ENCODE results near the gene CLIC4. TPM values are rescaled to one million over a fixed set of nuclear protein-coding genes. Genes with fewer than 3 reads are reported as not detected.
A peak's percentile ranks its signal among the peaks of the same experiment; 100 is the strongest.

The CLIC4 gene
- total and polyA plus RNA-seq, 10 of the 15 experiments (the other 5 are each of a cell fraction or from before 2014, with no cell fraction given): 20.4 to 107 (median 69.6) TPM

DNA sequence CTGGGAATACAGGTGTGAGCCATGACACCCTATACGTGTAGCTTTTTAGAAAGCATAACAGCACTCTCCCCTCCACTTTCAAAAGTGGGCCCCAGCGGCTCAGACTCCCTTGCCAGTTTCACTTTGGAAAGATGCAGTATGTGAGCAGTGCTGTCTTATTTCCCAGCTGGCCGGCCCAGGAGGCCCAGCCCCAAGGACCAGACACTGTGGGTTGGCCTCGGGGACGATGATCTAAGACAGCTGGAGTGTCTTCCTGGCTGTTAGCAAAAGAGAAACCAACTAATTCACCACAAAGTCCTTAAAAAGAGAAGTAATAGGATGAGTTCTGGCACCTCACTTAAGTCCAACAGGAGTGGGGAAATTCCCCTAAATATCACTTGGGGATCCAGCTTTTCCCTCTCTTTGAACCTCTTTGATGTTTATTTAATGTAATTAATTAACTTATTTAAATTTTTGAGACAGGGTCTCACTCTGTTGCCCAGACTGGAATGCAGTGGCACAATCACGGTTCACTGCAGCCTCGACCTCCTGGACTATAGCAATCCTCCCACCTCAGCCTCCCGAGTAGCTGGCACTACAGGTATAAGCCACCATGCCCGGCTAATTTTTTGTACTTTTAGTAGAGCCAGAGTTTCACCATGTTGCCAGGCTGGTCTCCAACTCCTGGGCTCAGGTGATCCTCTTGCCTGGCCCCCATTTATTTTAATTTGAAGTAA lies 17.6 kb upstream of the CLIC4 start (continued):
- TF ChIP-seq, protein P1, sequence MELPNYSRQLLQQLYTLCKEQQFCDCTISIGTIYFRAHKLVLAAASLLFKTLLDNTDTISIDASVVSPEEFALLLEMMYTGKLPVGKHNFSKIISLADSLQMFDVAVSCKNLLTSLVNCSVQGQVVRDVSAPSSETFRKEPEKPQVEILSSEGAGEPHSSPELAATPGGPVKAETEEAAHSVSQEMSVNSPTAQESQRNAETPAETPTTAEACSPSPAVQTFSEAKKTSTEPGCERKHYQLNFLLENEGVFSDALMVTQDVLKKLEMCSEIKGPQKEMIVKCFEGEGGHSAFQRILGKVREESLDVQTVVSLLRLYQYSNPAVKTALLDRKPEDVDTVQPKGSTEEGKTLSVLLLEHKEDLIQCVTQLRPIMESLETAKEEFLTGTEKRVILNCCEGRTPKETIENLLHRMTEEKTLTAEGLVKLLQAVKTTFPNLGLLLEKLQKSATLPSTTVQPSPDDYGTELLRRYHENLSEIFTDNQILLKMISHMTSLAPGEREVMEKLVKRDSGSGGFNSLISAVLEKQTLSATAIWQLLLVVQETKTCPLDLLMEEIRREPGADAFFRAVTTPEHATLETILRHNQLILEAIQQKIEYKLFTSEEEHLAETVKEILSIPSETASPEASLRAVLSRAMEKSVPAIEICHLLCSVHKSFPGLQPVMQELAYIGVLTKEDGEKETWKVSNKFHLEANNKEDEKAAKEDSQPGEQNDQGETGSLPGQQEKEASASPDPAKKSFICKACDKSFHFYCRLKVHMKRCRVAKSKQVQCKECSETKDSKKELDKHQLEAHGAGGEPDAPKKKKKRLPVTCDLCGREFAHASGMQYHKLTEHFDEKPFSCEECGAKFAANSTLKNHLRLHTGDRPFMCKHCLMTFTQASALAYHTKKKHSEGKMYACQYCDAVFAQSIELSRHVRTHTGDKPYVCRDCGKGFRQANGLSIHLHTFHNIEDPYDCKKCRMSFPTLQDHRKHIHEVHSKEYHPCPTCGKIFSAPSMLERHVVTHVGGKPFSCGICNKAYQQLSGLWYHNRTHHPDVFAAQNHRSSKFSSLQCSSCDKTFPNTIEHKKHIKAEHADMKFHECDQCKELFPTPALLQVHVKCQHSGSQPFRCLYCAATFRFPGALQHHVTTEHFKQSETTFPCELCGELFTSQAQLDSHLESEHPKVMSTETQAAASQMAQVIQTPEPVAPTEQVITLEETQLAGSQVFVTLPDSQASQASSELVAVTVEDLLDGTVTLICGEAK (IDR thresholded peaks at IDR 0.05; ENCODE audit: borderline replicate concordance): no peak
- TF ChIP-seq SIX5 (IDR thresholded peaks at IDR 0.05; ENCODE audit: low read depth, low read length, severe bottlenecking): no peak
- 0 out of 2 replicates have a peak, but pooled peaks have one; percentile 29 for TF ChIP-seq MEF2A (IDR thresholded peaks at IDR 0.05; ENCODE audit: insufficient read depth, low read depth, low read length)
- TF ChIP-seq, protein P2, sequence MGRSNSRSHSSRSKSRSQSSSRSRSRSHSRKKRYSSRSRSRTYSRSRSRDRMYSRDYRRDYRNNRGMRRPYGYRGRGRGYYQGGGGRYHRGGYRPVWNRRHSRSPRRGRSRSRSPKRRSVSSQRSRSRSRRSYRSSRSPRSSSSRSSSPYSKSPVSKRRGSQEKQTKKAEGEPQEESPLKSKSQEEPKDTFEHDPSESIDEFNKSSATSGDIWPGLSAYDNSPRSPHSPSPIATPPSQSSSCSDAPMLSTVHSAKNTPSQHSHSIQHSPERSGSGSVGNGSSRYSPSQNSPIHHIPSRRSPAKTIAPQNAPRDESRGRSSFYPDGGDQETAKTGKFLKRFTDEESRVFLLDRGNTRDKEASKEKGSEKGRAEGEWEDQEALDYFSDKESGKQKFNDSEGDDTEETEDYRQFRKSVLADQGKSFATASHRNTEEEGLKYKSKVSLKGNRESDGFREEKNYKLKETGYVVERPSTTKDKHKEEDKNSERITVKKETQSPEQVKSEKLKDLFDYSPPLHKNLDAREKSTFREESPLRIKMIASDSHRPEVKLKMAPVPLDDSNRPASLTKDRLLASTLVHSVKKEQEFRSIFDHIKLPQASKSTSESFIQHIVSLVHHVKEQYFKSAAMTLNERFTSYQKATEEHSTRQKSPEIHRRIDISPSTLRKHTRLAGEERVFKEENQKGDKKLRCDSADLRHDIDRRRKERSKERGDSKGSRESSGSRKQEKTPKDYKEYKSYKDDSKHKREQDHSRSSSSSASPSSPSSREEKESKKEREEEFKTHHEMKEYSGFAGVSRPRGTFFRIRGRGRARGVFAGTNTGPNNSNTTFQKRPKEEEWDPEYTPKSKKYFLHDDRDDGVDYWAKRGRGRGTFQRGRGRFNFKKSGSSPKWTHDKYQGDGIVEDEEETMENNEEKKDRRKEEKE (IDR thresholded peaks at IDR 0.05): no peak
- TF ChIP-seq, protein P3, sequence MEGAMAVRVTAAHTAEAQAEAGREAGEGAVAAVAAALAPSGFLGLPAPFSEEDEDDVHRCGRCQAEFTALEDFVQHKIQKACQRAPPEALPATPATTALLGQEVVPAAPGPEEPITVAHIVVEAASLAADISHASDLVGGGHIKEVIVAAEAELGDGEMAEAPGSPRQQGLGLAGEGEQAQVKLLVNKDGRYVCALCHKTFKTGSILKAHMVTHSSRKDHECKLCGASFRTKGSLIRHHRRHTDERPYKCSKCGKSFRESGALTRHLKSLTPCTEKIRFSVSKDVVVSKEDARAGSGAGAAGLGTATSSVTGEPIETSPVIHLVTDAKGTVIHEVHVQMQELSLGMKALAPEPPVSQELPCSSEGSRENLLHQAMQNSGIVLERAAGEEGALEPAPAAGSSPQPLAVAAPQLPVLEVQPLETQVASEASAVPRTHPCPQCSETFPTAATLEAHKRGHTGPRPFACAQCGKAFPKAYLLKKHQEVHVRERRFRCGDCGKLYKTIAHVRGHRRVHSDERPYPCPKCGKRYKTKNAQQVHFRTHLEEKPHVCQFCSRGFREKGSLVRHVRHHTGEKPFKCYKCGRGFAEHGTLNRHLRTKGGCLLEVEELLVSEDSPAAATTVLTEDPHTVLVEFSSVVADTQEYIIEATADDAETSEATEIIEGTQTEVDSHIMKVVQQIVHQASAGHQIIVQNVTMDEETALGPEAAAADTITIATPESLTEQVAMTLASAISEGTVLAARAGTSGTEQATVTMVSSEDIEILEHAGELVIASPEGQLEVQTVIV (IDR thresholded peaks at IDR 0.05; ENCODE audit: borderline replicate concordance, partially characterized antibody): no peak
- peak; percentile 37; the same call in 1 of the 2 replicates for TF ChIP-seq CREB1 (IDR thresholded peaks at IDR 0.05; ENCODE audit: low read depth)
- 0 out of 2 replicates have a peak, but pooled peaks have one; percentile 31 for TF ChIP-seq NBN (IDR thresholded peaks at IDR 0.05)
- no peak for TF ChIP-seq RAD51 (IDR thresholded peaks at IDR 0.05)
- TF ChIP-seq POLR2AphosphoS2 (IDR thresholded peaks at IDR 0.05; ENCODE audit: low read depth, low read length): no peak
- no peak for TF ChIP-seq SIN3A (IDR thresholded peaks at IDR 0.05; ENCODE audit: low read depth, low read length)
- TF ChIP-seq, protein P4, sequence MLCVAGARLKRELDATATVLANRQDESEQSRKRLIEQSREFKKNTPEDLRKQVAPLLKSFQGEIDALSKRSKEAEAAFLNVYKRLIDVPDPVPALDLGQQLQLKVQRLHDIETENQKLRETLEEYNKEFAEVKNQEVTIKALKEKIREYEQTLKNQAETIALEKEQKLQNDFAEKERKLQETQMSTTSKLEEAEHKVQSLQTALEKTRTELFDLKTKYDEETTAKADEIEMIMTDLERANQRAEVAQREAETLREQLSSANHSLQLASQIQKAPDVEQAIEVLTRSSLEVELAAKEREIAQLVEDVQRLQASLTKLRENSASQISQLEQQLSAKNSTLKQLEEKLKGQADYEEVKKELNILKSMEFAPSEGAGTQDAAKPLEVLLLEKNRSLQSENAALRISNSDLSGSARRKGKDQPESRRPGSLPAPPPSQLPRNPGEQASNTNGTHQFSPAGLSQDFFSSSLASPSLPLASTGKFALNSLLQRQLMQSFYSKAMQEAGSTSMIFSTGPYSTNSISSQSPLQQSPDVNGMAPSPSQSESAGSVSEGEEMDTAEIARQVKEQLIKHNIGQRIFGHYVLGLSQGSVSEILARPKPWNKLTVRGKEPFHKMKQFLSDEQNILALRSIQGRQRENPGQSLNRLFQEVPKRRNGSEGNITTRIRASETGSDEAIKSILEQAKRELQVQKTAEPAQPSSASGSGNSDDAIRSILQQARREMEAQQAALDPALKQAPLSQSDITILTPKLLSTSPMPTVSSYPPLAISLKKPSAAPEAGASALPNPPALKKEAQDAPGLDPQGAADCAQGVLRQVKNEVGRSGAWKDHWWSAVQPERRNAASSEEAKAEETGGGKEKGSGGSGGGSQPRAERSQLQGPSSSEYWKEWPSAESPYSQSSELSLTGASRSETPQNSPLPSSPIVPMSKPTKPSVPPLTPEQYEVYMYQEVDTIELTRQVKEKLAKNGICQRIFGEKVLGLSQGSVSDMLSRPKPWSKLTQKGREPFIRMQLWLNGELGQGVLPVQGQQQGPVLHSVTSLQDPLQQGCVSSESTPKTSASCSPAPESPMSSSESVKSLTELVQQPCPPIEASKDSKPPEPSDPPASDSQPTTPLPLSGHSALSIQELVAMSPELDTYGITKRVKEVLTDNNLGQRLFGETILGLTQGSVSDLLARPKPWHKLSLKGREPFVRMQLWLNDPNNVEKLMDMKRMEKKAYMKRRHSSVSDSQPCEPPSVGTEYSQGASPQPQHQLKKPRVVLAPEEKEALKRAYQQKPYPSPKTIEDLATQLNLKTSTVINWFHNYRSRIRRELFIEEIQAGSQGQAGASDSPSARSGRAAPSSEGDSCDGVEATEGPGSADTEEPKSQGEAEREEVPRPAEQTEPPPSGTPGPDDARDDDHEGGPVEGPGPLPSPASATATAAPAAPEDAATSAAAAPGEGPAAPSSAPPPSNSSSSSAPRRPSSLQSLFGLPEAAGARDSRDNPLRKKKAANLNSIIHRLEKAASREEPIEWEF (IDR thresholded peaks at IDR 0.05; ENCODE audit: insufficient replicate concordance, low read depth, low read length): no peak
- peak; percentile 97 to 98 for TF ChIP-seq IKZF2 (IDR thresholded peaks at IDR 0.05)
- TF ChIP-seq WRNIP1 (IDR thresholded peaks at IDR 0.05; ENCODE audit: borderline replicate concordance, low read depth, low read length): no peak
- no peak for TF ChIP-seq SREBF2 (IDR thresholded peaks at IDR 0.05; ENCODE audit: low read length)
